GM23338 (cell line): ENCODE measurements around the gene HMCN2. TPM values are rescaled to one million over a fixed set of nuclear protein-coding genes. Genes with fewer than 3 reads are reported as not detected.

Experiments
- ATAC-seq: fragments of 200-7000 bp; cut with Tn5 transposase; 3 replicates; pipeline ENCODE4 v1.9.1; 2020
- DNase-seq: peaks from one replicate; pipeline ENCODE4 v3.0.0-alpha.2; 2015; ENCODE audit warnings: low spot score
- H2AFZ ChIP-seq: fragments of 200-600 bp; sonication (generic); 2 replicates; pipeline ENCODE4 v1.8.0; 2016; ENCODE audit warnings: antibody characterized with exemption, mild to moderate bottlenecking, moderate library complexity
- H3F3A ChIP-seq: fragments of 200-600 bp; sonication (generic); replicated peaks from 2 replicates; pipeline ENCODE4 v1.8.0; 2017; ENCODE audit warnings: antibody characterized with exemption, mixed run types, low read depth
- H3K27ac ChIP-seq: fragments of 200-600 bp; sonication (generic); 2 replicates; pipeline ENCODE4 v1.6.1; 2016; ENCODE audit warnings: low read depth
- H3K27me3 ChIP-seq: fragments of 200-600 bp; sonication (generic); 2 replicates; pipeline ENCODE4 v1.8.0; 2016; ENCODE audit warnings: mild to moderate bottlenecking, mixed run types, moderate library complexity; ENCODE audit not compliant: insufficient read depth
- H3K36me3 ChIP-seq: fragments of 200-600 bp; sonication (generic); 2 replicates; pipeline ENCODE4 v1.8.0; 2016; ENCODE audit warnings: mild to moderate bottlenecking; ENCODE audit not compliant: insufficient read depth
- H3K4me1 ChIP-seq: fragments of 200-600 bp; sonication (generic); 2 replicates; pipeline ENCODE4 v1.8.0; 2016; ENCODE audit warnings: mild to moderate bottlenecking, moderate library complexity; ENCODE audit not compliant: insufficient read depth
- H3K4me2 ChIP-seq: fragments of 200-600 bp; sonication (generic); 2 replicates; pipeline ENCODE4 v1.7.1; 2017; ENCODE audit warnings: mixed run types
- H3K4me3 ChIP-seq: fragments of 200-600 bp; sonication (generic); 2 replicates; pipeline ENCODE4 v1.6.1; 2016; ENCODE audit warnings: mixed run types
- H3K79me2 ChIP-seq: fragments of 200-600 bp; sonication (generic); replicated peaks from 2 replicates; pipeline ENCODE4 v1.8.0; 2017; ENCODE audit warnings: mild to moderate bottlenecking; ENCODE audit not compliant: insufficient read depth
- H3K9me2 ChIP-seq: fragments of 200-600 bp; sonication (generic); 2 replicates; pipeline ENCODE4 v1.8.0; 2017; ENCODE audit not compliant: insufficient read depth
- H4K20me1 ChIP-seq: fragments of 200-600 bp; sonication (generic); replicated peaks from 2 replicates; pipeline ENCODE4 v1.8.0; 2017; ENCODE audit warnings: mild to moderate bottlenecking; ENCODE audit not compliant: insufficient read depth
- H3K27ac Mint-ChIP-seq: 2 replicates; pipeline ENCODE4 v1.8.0; 2020; ENCODE audit warnings: inconsistent platforms, mild to moderate bottlenecking, moderate library complexity, mixed read lengths
- H3K27me3 Mint-ChIP-seq: 3 replicates; pipeline ENCODE4 v1.8.0; 2022; ENCODE audit warnings: low read depth, mild to moderate bottlenecking, moderate library complexity, mixed read lengths, inconsistent platforms; ENCODE audit not compliant: insufficient read depth, poor library complexity
- H3K36me3 Mint-ChIP-seq: 3 replicates; pipeline ENCODE4 v1.8.0; 2021; ENCODE audit warnings: low read depth, mild to moderate bottlenecking, inconsistent platforms, moderate library complexity, mixed read lengths
- H3K4me1 Mint-ChIP-seq: 3 replicates; pipeline ENCODE4 v1.8.0; 2020; ENCODE audit warnings: mild to moderate bottlenecking, inconsistent platforms, mixed read lengths
- H3K4me3 Mint-ChIP-seq: 3 replicates; pipeline ENCODE4 v1.8.0; 2021; ENCODE audit warnings: moderate library complexity, mild to moderate bottlenecking, inconsistent platforms, mixed read lengths
- H3K9me3 Mint-ChIP-seq: 3 replicates; pipeline ENCODE4 v1.8.0; 2020; ENCODE audit warnings: moderate library complexity, mild to moderate bottlenecking, inconsistent platforms, mixed read lengths
- CREB1 ChIP-seq: fragments of 250-450 bp; sonication (Bioruptor Pico); IDR thresholded peaks from 2 replicates; pipeline ENCODE4 v1.5.0; 2020; ENCODE audit warnings: low read depth, mild to moderate bottlenecking, moderate library complexity
- CTCF ChIP-seq, 2 experiments: fragments of 200-600 bp in 1 of 2; sonication (generic) in 1 of 2; conservative IDR thresholded peaks; 2 replicates each; pipeline versions ENCODE4 v1.5.1 to v1.6.1; 2016 to 2017; ENCODE audit warnings: antibody characterized with exemption in 2 of 2, low read depth in 2 of 2, mild to moderate bottlenecking in 2 of 2, moderate library complexity in 1 of 2
- JUNB ChIP-seq: IDR thresholded peaks from one replicate; pipeline ENCODE4 v1.6.1; 2016; ENCODE audit warnings: antibody characterized with exemption; ENCODE audit not compliant: unreplicated experiment
- NANOG ChIP-seq: IDR thresholded peaks from 2 replicates; pipeline ENCODE4 v1.6.1; 2016; ENCODE audit warnings: antibody characterized with exemption, borderline replicate concordance
- REST ChIP-seq: IDR thresholded peaks from one replicate; pipeline ENCODE4 v1.6.1; 2018; ENCODE audit warnings: antibody characterized with exemption; ENCODE audit not compliant: unreplicated experiment
- STAT1 ChIP-seq: IDR thresholded peaks from one replicate; pipeline ENCODE4 v1.6.1; 2016; ENCODE audit warnings: antibody characterized with exemption; ENCODE audit not compliant: unreplicated experiment
- ZNF114 ChIP-seq: fragments of 250-450 bp; sonication (Bioruptor Pico); IDR thresholded peaks from 2 replicates; pipeline ENCODE4 v1.5.0; 2020; ENCODE audit warnings: mild to moderate bottlenecking, moderate library complexity
- ZNF462 ChIP-seq: fragments of 250-450 bp; sonication (Bioruptor Pico); IDR thresholded peaks from 2 replicates; pipeline ENCODE4 v1.5.0; 2020; ENCODE audit warnings: mild to moderate bottlenecking, moderate library complexity
- polyA plus RNA-seq: library from polyadenylated mRNA; unstranded; fragments of >200 nt; fragmentation: Nextera tagmentation; extraction: Ambion mirVana; gene quantifications from 2 replicates; pipeline ENCODE4 v1.2.1, GENCODE V29; 2016
- total RNA-seq: library from RNA; depleted of rRNA; stranded (reverse); fragments of >200 nt; shearing (Covaris generic); gene quantifications from 2 replicates; pipeline ENCODE4 v1.2.3, GENCODE V29; 2014

The HMCN2 gene
- total and polyA plus RNA-seq, 2 experiments from 2014 or later = 1.3 to 4.7 TPM

- no peak for TF ChIP-seq REST
These were observed 36.1 kb downstream of the HMCN2 start (continued) for GRCh38 chr9:130301483-130302286.

- DNase-seq = no peak
- Mint-ChIP-seq H3K4me3 (no peak overlapping the region), H3K27me3 (peaks cover 7% of the 10 kb centered on the region), H3K36me3 (peaks cover 16% of the 10 kb centered on the region), H3K27ac (no peak overlapping the region), H3K9me3 (no peaks in the 10 kb centered on the region), H3K4me1 (no peaks in the 10 kb centered on the region; the same call in 2 of the 3 replicates)
- ATAC-seq = no peak
- Histone ChIP-seq H3K9me2 (no peaks in the 10 kb centered on the region; the same call in 1 of the 2 replicates), H3K27me3 (no peaks in the 10 kb centered on the region), H3K4me1 (no peaks in the 10 kb centered on the region), H3F3A (no peaks in the 10 kb centered on the region), H3K36me3 (no peaks in the 10 kb centered on the region), H3K79me2 (no peaks in the 10 kb centered on the region), H4K20me1 (no peaks in the 10 kb centered on the region; the same call in 1 of the 2 replicates), H3K4me2 (no peak overlapping the region), H3K27ac (no peak overlapping the region), H2AFZ (no peak overlapping the region), H3K4me3 (no peak overlapping the region)
- TF ChIP-seq JUNB (no peak), CREB1 (CRISPR knock-in tag) (no peak), ZNF114 (CRISPR knock-in tag) (no peak), ZNF462 (CRISPR knock-in tag) (no peak), CTCF (conservative IDR thresholded peaks at IDR 0.05; ENCODE audit: low read depth in 2 of 2) (no peak), STAT1 (no peak), NANOG (no peak)
These were observed 37.4 kb downstream of the HMCN2 start for GRCh38 chr9:130302785-130303612.
